Subcutaneous abdominal adipose tissue (tissue), 5 donors: ENCODE data around the gene GLYATL1.

Experiments used
- H3K27ac ChIP-seq: one replicate; pipeline ENCODE4 v1.7.0; 2013; ENCODE audit warnings: low read depth, mild to moderate bottlenecking, inconsistent platforms, low read length, moderate library complexity
- H3K27me3 ChIP-seq, 5 donors: one replicate each; pipeline ENCODE4 v1.7.0; 2013; ENCODE audit warnings: low read length in 5 of 5, inconsistent platforms in 1 of 5; ENCODE audit not compliant: control insufficient read depth in 5 of 5, insufficient read depth in 4 of 5
- H3K36me3 ChIP-seq, 5 donors: one replicate each; pipeline ENCODE4 v1.7.0; 2013; ENCODE audit warnings: low read length in 5 of 5; ENCODE audit not compliant: control insufficient read depth in 5 of 5, insufficient read depth in 5 of 5
- H3K4me1 ChIP-seq, 5 donors: one replicate each; pipeline ENCODE4 v1.7.0; 2013; ENCODE audit warnings: low read length in 5 of 5, mild to moderate bottlenecking in 3 of 5, moderate library complexity in 1 of 5; ENCODE audit not compliant: control insufficient read depth in 5 of 5, insufficient read depth in 5 of 5
- H3K4me3 ChIP-seq, 5 donors: one replicate each; pipeline ENCODE4 v1.7.0; 2013; ENCODE audit warnings: low read length in 5 of 5, low read depth in 1 of 5
- H3K9ac ChIP-seq, 5 donors: one replicate each; pipeline ENCODE4 v1.7.0; 2013; ENCODE audit warnings: low read length in 5 of 5, mild to moderate bottlenecking in 4 of 5, moderate library complexity in 3 of 5
- H3K9me3 ChIP-seq, 5 donors: one replicate each; pipeline ENCODE4 v1.7.0; 2013; ENCODE audit warnings: low read length in 5 of 5; ENCODE audit not compliant: control insufficient read depth in 5 of 5
- donor health status: healthy.
- donor health status: healthy.
- donor health status: healthy.
- donor health status: healthy.
- donor health status: healthy.

The GLYATL1 gene

GRCh38 chr11:58913685-58914084 is 25.6 kb upstream of the GLYATL1 start:
- no peak overlapping the region for H3K4me3 ChIP-seq
- H3K27ac ChIP-seq, result no peak overlapping the region
- H3K27me3 ChIP-seq, result peaks cover 0 to 2% (median 0%) of the 10 kb centered on the region in 5 donors
- no peaks in the 10 kb centered on the region for H3K36me3 ChIP-seq
- H3K9ac ChIP-seq, result no peak overlapping the region
- H3K9me3 ChIP-seq, result peaks cover 10 to 27% (median 19%) of the 10 kb centered on the region in 5 donors
- no peaks in the 10 kb centered on the region for H3K4me1 ChIP-seq

GRCh38 chr11:58914821-58915543 is 24.3 kb upstream of the GLYATL1 start:
- H3K36me3 ChIP-seq, result no peaks in the 10 kb centered on the region
- peaks cover 10 to 30% (median 19%) of the 10 kb centered on the region in 5 donors for H3K9me3 ChIP-seq
- H3K4me3 ChIP-seq, result no peak overlapping the region
- H3K27ac ChIP-seq, result no peak overlapping the region
- H3K9ac ChIP-seq, result no peak overlapping the region
- no peaks in the 10 kb centered on the region for H3K4me1 ChIP-seq
- peaks cover 0 to 2% (median 0%) of the 10 kb centered on the region in 5 donors for H3K27me3 ChIP-seq

GRCh38 chr11:58916637-58917036 is 22.7 kb upstream of the GLYATL1 start:
- no peak overlapping the region for H3K9ac ChIP-seq
- peaks cover 10 to 30% (median 19%) of the 10 kb centered on the region in 5 donors for H3K9me3 ChIP-seq
- peaks cover 0 to 2% (median 0%) of the 10 kb centered on the region in 5 donors for H3K27me3 ChIP-seq
- no peaks in the 10 kb centered on the region for H3K4me1 ChIP-seq
- H3K36me3 ChIP-seq, result no peaks in the 10 kb centered on the region
- no peak overlapping the region for H3K27ac ChIP-seq
- no peak overlapping the region for H3K4me3 ChIP-seq

GRCh38 chr11:58917159-58917783 is 22.0 kb upstream of the GLYATL1 start:
- no peak overlapping the region for H3K4me3 ChIP-seq
- H3K27ac ChIP-seq, result no peak overlapping the region
- H3K4me1 ChIP-seq, result no peaks in the 10 kb centered on the region
- no peaks in the 10 kb centered on the region for H3K36me3 ChIP-seq
- H3K27me3 ChIP-seq, result no peaks in the 10 kb centered on the region
- no peak overlapping the region for H3K9ac ChIP-seq
- H3K9me3 ChIP-seq, result peaks cover 10 to 30% (median 19%) of the 10 kb centered on the region in 5 donors

GRCh38 chr11:58919561-58919960 is 19.7 kb upstream of the GLYATL1 start:
- no peaks in the 10 kb centered on the region for H3K4me1 ChIP-seq

GRCh38 chr11:58919980-58920379 is 19.3 kb upstream of the GLYATL1 start:
- H3K4me1 ChIP-seq, result no peaks in the 10 kb centered on the region

More at GRCh38 chr11:58919561-58919960, 19.7 kb upstream of the GLYATL1 start:
- peaks cover 10 to 30% (median 19%) of the 10 kb centered on the region in 5 donors for H3K9me3 ChIP-seq
- H3K36me3 ChIP-seq, result no peaks in the 10 kb centered on the region
- no peak overlapping the region for H3K27ac ChIP-seq
- no peak overlapping the region for H3K9ac ChIP-seq
- no peaks in the 10 kb centered on the region for H3K27me3 ChIP-seq
- H3K4me3 ChIP-seq, result no peak overlapping the region

GRCh38 chr11:58921778-58922390 is 17.4 kb upstream of the GLYATL1 start:
- no peak overlapping the region for H3K27ac ChIP-seq

More at GRCh38 chr11:58919980-58920379, 19.3 kb upstream of the GLYATL1 start:
- H3K9me3 ChIP-seq, result peaks cover 10 to 30% (median 19%) of the 10 kb centered on the region in 5 donors
- no peak overlapping the region for H3K9ac ChIP-seq
- no peak overlapping the region for H3K27ac ChIP-seq
- H3K36me3 ChIP-seq, result no peaks in the 10 kb centered on the region
- H3K4me3 ChIP-seq, result no peak overlapping the region
- no peaks in the 10 kb centered on the region for H3K27me3 ChIP-seq

GRCh38 chr11:58922479-58922878 is 16.8 kb upstream of the GLYATL1 start:
- H3K4me3 ChIP-seq, result no peak overlapping the region
- H3K9me3 ChIP-seq, result peaks cover under 1 to 14% (median 2%) of the 10 kb centered on the region in 5 donors
- no peak overlapping the region for H3K27ac ChIP-seq
- no peaks in the 10 kb centered on the region for H3K36me3 ChIP-seq
- H3K4me1 ChIP-seq, result peaks cover 0 to 3% (median 1%) of the 10 kb centered on the region in 5 donors
- H3K27me3 ChIP-seq, result peaks cover 0 to 2% (median 0%) of the 10 kb centered on the region in 5 donors
- no peak overlapping the region for H3K9ac ChIP-seq

More at GRCh38 chr11:58921778-58922390, 17.4 kb upstream of the GLYATL1 start:
- H3K4me1 ChIP-seq, result no peaks in the 10 kb centered on the region
- no peaks in the 10 kb centered on the region for H3K27me3 ChIP-seq
- no peak overlapping the region for H3K4me3 ChIP-seq
- peaks cover 5 to 20% (median 8%) of the 10 kb centered on the region in 5 donors for H3K9me3 ChIP-seq
- no peak overlapping the region for H3K9ac ChIP-seq
- H3K36me3 ChIP-seq, result no peaks in the 10 kb centered on the region

- peaks cover 0 to 11% (median 7%) of the 10 kb centered on the region in 5 donors for H3K4me1 ChIP-seq
- H3K27ac ChIP-seq, result no peak overlapping the region
- no peak overlapping the region for H3K4me3 ChIP-seq
- no peak overlapping the region for H3K9ac ChIP-seq
- H3K27me3 ChIP-seq, result peaks cover 0 to 10% (median 0%) of the 10 kb centered on the region in 5 donors
- peaks cover 0 to 7% (median 0%) of the 10 kb centered on the region in 5 donors for H3K9me3 ChIP-seq
- no peaks in the 10 kb centered on the region for H3K36me3 ChIP-seq
Observed at GRCh38 chr11:58923300-58923788, 15.9 kb upstream of the GLYATL1 start.
